Measurements from ENCODE around the gene DMPK. TPM values are rescaled to one million over a fixed set of nuclear protein-coding genes. Genes with fewer than 3 reads are reported as not detected.

Gene DMPK
- total and polyA plus RNA-seq, 12 donors: 220 to 439 (median 304) TPM

- intact Hi-C loops (cut with DNase I): loop anchor here in 5 of 10 donors (1.0 to 2.0 kb wide), 2 partner anchors 28 to 29 kb away; no protein-coding TSS in a partner anchor
- WGBS, 2 donors: 11 to 12% methylated on average over 10 of the region's 10 CpGs
- ATAC-seq (peak; percentile 65 to 88 (median 82)), DNase-seq (peak; percentile 60 to 64)
- peaks cover 0 to 97% (median 0%) of the 10 kb centered on the region in 7 donors for H3K27me3 ChIP-seq
- H3K36me3 ChIP-seq: no peaks in the 10 kb centered on the region
- H3K27ac ChIP-seq: peak overlapping the region in 1 of 10 donors; percentile 15
- peak; percentile 70 to 91 (median 88) for TF ChIP-seq CTCF (IDR thresholded peaks at IDR 0.05)
- peaks cover 0 to 10% (median 9%) of the 10 kb centered on the region in 9 donors for H3K4me1 ChIP-seq
- no peaks in the 10 kb centered on the region for H3K9me3 ChIP-seq
- peak overlapping the region in 1 of 10 donors; percentile 0 for H3K4me3 ChIP-seq
Observed at GRCh38 chr19:45798995-45799517, 16.8 kb upstream of the DMPK start.

GRCh38 chr19:45794627-45795026 is 12.3 kb upstream of the DMPK start:
- H3K27ac ChIP-seq: no peak overlapping the region
- no peak overlapping the region for H3K4me3 ChIP-seq
- ATAC-seq: no peak
- WGBS, 2 donors: 79 to 83% methylated on average over 2 of the region's 2 CpGs
- peaks cover 0 to 76% (median 0%) of the 10 kb centered on the region in 7 donors for H3K27me3 ChIP-seq
- intact Hi-C loops (cut with DNase I): no loop called here
- DNase-seq: no peak
- H3K4me1 ChIP-seq: peaks cover 0 to 37% (median 31%) of the 10 kb centered on the region in 9 donors
- no peak for TF ChIP-seq CTCF (IDR thresholded peaks at IDR 0.05)
- no peaks in the 10 kb centered on the region for H3K9me3 ChIP-seq
- H3K36me3 ChIP-seq: peaks cover 0 to 13% (median 4%) of the 10 kb centered on the region in 9 donors

- Histone ChIP-seq H3K36me3 (peaks cover 0 to 20% (median 12%) of the 10 kb centered on the region in 9 donors), H3K9me3 (no peaks in the 10 kb centered on the region), H3K4me1 (peaks cover 0 to 37% (median 25%) of the 10 kb centered on the region in 9 donors), H3K4me3 (no peak overlapping the region), H3K27me3 (peaks cover 0 to 76% (median 0%) of the 10 kb centered on the region in 7 donors), H3K27ac (peak overlapping the region in 1 of 10 donors; percentile 13)
- WGBS, 2 donors: 59 to 61% methylated on average over 6 of the region's 6 CpGs
- intact Hi-C loops (cut with DNase I): loop anchor here in 3 of 10 donors (2.0 kb wide), 2 partner anchors 23 to 25 kb away; partner anchors contain the start of gene SIX5 (in 2 of the 3)
- no peak for TF ChIP-seq CTCF (IDR thresholded peaks at IDR 0.05)
- ATAC-seq (no peak), DNase-seq (no peak)
Observed at GRCh38 chr19:45793876-45794275, 11.6 kb upstream of the DMPK start.

- H3K4me1 ChIP-seq: peaks cover 0 to 38% (median 27%) of the 10 kb centered on the region in 9 donors
- TF ChIP-seq CTCF (IDR thresholded peaks at IDR 0.05): no peak
- H3K27me3 ChIP-seq: peaks cover 0 to 76% (median 0%) of the 10 kb centered on the region in 7 donors
- ATAC-seq (no peak), DNase-seq (no peak)
- H3K4me3 ChIP-seq: peak overlapping the region in 7 of 10 donors; percentile 2 to 81 (median 70)
- H3K27ac ChIP-seq: peak overlapping the region in 6 of 10 donors; percentile 1 to 90 (median 23)
- H3K36me3 ChIP-seq: peaks cover 0 to 28% (median 12%) of the 10 kb centered on the region in 9 donors
- 39 to 49% methylated on average over 3 of the region's 3 CpGs for WGBS, 2 donors
- intact Hi-C loops (cut with DNase I): loop anchor here in 3 of 10 donors (2.0 kb wide), 2 partner anchors 22 to 24 kb away; partner anchors contain the start of gene SIX5 (in 2 of the 3)
- H3K9me3 ChIP-seq: no peaks in the 10 kb centered on the region
Observed at GRCh38 chr19:45793178-45793564, 10.9 kb upstream of the DMPK start.
